Measurements from ENCODE around the gene CDH13. TPM values are rescaled to one million over a fixed set of nuclear protein-coding genes. Genes with fewer than 3 reads are reported as not detected.
A peak's percentile ranks its signal among the peaks of the same experiment; 100 is the strongest.

The CDH13 gene
- total and polyA plus RNA-seq, 5 donors, result 20.7 to 123 (median 93.6) TPM

DNA sequence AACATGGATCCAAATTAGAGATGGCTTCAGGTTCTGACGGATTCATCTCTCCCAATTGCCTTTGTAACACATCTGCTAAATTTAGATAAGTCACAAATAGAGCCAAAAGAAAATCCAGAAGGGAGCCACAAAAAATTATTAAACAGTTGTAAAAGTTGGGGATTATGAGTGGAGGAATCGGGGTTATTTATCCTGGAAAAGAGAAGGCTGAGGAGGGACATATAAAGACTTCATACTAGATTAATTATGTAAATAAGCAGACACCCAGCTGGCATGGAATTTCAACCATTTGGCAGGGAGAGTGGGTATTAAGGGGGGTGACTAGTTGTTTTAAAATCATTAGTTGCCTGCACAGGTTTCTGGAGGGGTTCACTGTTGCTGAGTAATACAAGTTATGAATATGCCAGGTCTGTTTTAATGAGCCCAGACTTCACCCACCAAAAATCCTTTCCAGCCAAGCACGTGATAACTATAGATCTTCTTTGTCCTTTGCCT, 89.6 kb downstream of the CDH13 start:
- intact Hi-C loops (cut with DNase I), result loop anchor here in 1 of 4 donors (10.0 kb wide), 1 partner anchor 82 kb away; no protein-coding TSS in a partner anchor
- ATAC-seq (no peak), DNase-seq (no peak)
- Histone ChIP-seq H3K27ac (ENCODE audit: low read length) (peak overlapping the region; percentile 95), H3K4me1 (ENCODE audit: control insufficient read depth, insufficient read depth, low read length) (peaks cover 19% of the 10 kb centered on the region), H3K4me3 (ENCODE audit: low read length) (no peak overlapping the region), H3K9me3 (ENCODE audit: control insufficient read depth, low read length) (no peaks in the 10 kb centered on the region), H3K27me3 (ENCODE audit: control insufficient read depth, insufficient read depth) (no peaks in the 10 kb centered on the region)
- 52% methylated on average over 3 of the region's 3 CpGs for WGBS

DNA sequence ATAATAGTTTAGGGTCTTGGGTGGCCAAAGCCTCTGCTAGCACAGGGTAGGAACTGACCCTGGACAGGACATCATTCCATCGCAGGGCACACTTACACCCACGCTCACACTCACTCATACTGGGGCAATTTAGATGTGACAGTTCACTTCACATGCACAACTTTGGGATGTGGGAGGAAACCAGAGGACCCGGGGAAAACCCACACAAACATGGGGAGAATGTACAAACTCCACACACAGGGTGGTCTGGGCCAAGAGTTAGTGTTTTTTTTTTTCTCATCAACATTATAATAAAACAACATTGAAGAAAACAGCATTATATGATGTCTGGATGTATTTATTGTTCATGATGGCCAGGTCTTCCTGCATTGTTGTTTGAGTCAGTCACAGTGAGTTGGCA, 93.6 kb downstream of the CDH13 start:
- H3K4me3 ChIP-seq (ENCODE audit: low read length), result no peak overlapping the region

DNA sequence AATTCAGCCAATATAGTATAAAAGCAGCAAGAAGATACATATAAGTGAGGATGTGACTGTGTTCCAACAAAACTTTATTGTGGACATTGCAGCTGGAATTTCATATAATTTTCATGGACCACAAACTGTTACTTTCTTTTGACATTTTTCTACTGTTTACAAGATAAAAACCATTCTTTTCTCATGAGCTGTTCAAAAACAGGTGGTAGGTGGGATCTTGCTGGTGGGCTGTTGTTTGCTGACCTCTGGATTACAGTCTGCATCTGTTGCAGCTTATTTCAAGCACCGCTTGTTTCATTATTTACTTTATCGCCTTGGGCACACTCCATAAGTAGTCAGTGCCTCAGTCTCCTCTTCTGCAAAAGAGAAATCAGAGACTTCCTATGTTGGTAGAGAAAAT, 99.5 kb downstream of the CDH13 start:
- no peak overlapping the region for H3K27ac ChIP-seq (ENCODE audit: low read length)
- 92% methylated on average over 2 of the region's 2 CpGs for WGBS
- H3K27me3 ChIP-seq (ENCODE audit: control insufficient read depth, insufficient read depth), result no peaks in the 10 kb centered on the region
- H3K4me3 ChIP-seq (ENCODE audit: low read length), result no peak overlapping the region
- no peaks in the 10 kb centered on the region for H3K9me3 ChIP-seq (ENCODE audit: control insufficient read depth, low read length)
- intact Hi-C loops (cut with DNase I), result no loop called here
- ATAC-seq (no peak), DNase-seq (no peak)
- H3K4me1 ChIP-seq (ENCODE audit: control insufficient read depth, insufficient read depth, low read length), result no peaks in the 10 kb centered on the region

More for the DNA sequence above, 93.6 kb downstream of the CDH13 start:
- no peak for DNase-seq
- Histone ChIP-seq H3K27ac (ENCODE audit: low read length) (no peak overlapping the region), H3K4me1 (ENCODE audit: control insufficient read depth, insufficient read depth, low read length) (peaks cover 7% of the 10 kb centered on the region), H3K27me3 (ENCODE audit: control insufficient read depth, insufficient read depth) (no peaks in the 10 kb centered on the region), H3K9me3 (ENCODE audit: control insufficient read depth, low read length) (no peaks in the 10 kb centered on the region)
- WGBS, result 79% methylated on average over 3 of the region's 3 CpGs
- intact Hi-C loops (cut with DNase I), result no loop called here
- ATAC-seq, result no peak

DNA sequence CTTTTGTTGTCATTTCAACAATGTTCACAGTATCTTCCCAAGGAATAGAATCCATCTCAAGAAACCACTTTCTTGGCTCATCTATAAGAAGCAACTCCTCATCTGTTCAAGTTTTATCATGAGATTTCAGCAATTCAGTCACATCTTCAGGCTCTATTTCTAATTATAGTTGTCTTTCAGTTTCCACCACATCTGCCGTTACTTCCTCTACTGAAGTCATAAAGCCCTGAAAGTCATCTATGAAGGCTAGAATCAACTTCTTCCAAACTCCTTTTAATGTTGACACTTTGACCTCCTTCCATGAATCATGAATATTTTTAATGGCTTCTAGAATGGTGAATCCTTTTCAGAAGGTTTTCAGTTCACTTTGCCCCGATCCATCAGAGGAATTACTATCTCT, 102.1 kb downstream of the CDH13 start:
- Histone ChIP-seq H3K4me3 (ENCODE audit: low read length) (no peak overlapping the region), H3K27me3 (ENCODE audit: control insufficient read depth, insufficient read depth) (no peaks in the 10 kb centered on the region), H3K27ac (ENCODE audit: low read length) (no peak overlapping the region), H3K4me1 (ENCODE audit: control insufficient read depth, insufficient read depth, low read length) (no peaks in the 10 kb centered on the region), H3K9me3 (ENCODE audit: control insufficient read depth, low read length) (no peaks in the 10 kb centered on the region)
- ATAC-seq, result no peak
- no peak for DNase-seq
- WGBS, result 90% methylated on average over 2 of the region's 2 CpGs
- intact Hi-C loops (cut with DNase I), result no loop called here

DNA sequence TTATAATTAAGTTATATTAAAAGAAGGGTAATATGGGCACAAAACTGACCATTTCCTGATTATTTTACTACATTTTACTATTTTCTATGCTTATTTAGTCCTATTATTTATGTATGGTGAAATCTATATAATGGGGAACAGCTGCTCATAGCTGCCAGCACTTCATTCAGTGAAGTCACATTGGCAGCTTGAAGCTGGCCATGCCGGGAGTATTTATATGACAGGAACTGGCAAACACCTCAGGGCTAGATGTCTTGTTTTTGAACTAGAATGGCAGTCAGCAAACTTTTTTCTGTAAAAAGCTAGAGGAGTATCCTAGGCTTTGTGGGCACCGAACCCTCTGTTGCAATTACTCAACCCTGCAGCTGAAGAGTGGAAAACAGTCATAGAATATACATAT, 104.1 kb downstream of the CDH13 start:
- Histone ChIP-seq H3K9me3 (ENCODE audit: control insufficient read depth, low read length) (no peaks in the 10 kb centered on the region), H3K27ac (ENCODE audit: low read length) (no peak overlapping the region), H3K4me1 (ENCODE audit: control insufficient read depth, insufficient read depth, low read length) (peaks cover 10% of the 10 kb centered on the region), H3K27me3 (ENCODE audit: control insufficient read depth, insufficient read depth) (no peaks in the 10 kb centered on the region), H3K4me3 (ENCODE audit: low read length) (no peak overlapping the region)
- ATAC-seq (no peak), DNase-seq (no peak)
- intact Hi-C loops (cut with DNase I), result no loop called here
- WGBS, result 76% methylated on average over 2 of the region's 2 CpGs

DNA sequence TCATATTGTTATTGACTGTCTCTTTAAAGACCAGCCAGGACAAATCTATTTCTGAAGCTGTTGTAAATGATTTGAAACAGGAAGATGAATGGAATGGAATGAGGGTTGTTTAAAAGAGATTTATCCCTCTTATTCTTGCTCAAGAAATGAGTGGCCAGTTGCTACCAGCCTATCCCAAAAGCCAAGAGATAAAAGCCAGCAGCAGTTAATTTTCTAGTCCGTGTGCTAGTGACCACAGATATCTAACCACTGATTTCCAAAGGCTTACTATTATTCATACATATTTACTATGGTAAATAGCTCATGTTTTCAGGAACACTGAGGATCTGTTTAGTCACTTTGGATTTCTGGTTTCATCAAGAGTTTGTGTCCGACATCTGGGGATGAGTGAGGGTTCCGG, 105.7 kb downstream of the CDH13 start:
- H3K4me3 ChIP-seq (ENCODE audit: low read length), result no peak overlapping the region
- ATAC-seq, result no peak
- 82% methylated on average over 3 of the region's 3 CpGs for WGBS
- no peak for DNase-seq
- no peak overlapping the region for H3K27ac ChIP-seq (ENCODE audit: low read length)
- intact Hi-C loops (cut with DNase I), result no loop called here
- H3K27me3 ChIP-seq (ENCODE audit: control insufficient read depth, insufficient read depth), result no peaks in the 10 kb centered on the region
- H3K9me3 ChIP-seq (ENCODE audit: control insufficient read depth, low read length), result no peaks in the 10 kb centered on the region
- H3K4me1 ChIP-seq (ENCODE audit: control insufficient read depth, insufficient read depth, low read length), result peaks cover 10% of the 10 kb centered on the region

DNA sequence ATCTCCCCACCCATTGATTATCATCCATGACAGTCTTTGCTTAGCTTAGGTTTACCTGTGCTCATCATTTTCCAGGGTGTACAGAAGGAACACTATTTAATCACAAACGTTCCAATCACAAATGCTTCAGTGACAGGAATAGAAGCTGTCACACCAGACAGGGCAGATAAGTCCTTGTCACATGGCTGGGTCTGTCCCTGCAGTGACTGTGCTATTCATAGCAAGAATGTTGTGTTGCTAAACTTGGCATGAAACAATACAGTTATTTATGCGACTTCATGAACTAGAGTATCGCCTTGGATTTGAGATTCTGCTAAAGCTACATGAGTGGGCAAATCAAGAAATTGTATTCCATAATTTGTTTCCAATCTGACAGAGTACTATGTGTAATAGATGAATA, 108.4 kb downstream of the CDH13 start:
- no peak for DNase-seq
- intact Hi-C loops (cut with DNase I), result no loop called here
- no peaks in the 10 kb centered on the region for H3K27me3 ChIP-seq (ENCODE audit: control insufficient read depth, insufficient read depth)
- WGBS, result 16% methylated on average over 3 of the region's 3 CpGs
- H3K4me1 ChIP-seq (ENCODE audit: control insufficient read depth, insufficient read depth, low read length), result peaks cover 10% of the 10 kb centered on the region
- peak; percentile 92 to 94 for ATAC-seq
- H3K4me3 ChIP-seq (ENCODE audit: low read length), result no peak overlapping the region
- no peaks in the 10 kb centered on the region for H3K9me3 ChIP-seq (ENCODE audit: control insufficient read depth, low read length)
- peak overlapping the region; percentile 98 for H3K27ac ChIP-seq (ENCODE audit: low read length)

DNA sequence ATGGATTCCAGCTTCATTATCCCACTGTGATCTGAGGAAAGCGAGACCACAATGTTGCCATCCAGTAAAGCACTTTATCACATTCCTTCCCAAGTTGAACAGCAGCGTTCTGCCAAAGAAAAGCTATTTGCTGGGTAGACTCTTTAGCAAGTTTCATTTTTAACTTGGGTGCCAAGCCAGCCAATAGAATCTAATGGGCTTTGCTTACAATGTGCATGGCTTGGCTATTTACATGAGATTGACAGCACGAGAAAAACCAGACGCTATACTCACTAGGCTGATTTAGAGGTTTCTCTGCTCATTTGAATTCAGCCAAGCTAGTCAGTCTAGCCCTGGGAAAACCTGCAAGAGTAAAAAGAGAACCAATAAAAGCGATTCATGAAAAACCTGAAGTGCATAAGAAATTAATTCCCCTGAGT, 108.9 kb downstream of the CDH13 start:
- Histone ChIP-seq H3K27me3 (ENCODE audit: control insufficient read depth, insufficient read depth) (no peaks in the 10 kb centered on the region), H3K9me3 (ENCODE audit: control insufficient read depth, low read length) (no peaks in the 10 kb centered on the region), H3K27ac (ENCODE audit: low read length) (peak overlapping the region; percentile 96), H3K4me1 (ENCODE audit: control insufficient read depth, insufficient read depth, low read length) (peaks cover 10% of the 10 kb centered on the region), H3K4me3 (ENCODE audit: low read length) (no peak overlapping the region)
- DNase-seq (no peak), ATAC-seq (peak; percentile 50 to 82)
- WGBS, result 41% methylated on average over 5 of the region's 5 CpGs
- intact Hi-C loops (cut with DNase I), result no loop called here

DNA sequence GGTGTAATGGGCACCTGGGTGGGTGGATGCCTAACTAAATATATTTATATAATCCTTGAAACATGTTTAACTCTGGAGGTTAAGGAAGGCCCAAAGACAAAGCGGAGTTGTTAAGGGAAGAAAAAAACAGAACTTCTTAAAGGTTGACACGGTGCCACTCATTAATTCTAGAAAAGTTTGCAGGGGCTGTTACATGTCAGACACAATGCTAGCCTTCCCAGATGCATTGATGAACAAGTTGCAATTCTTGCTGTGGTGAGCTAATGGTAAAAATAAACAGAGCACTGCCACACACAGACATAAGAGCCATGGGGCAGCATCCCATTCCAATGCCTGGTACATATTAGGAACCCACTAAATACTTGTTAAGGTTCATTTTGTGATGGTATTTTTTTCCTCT, 109.5 kb downstream of the CDH13 start:
- Histone ChIP-seq H3K27me3 (ENCODE audit: control insufficient read depth, insufficient read depth) (no peaks in the 10 kb centered on the region), H3K4me1 (ENCODE audit: control insufficient read depth, insufficient read depth, low read length) (peaks cover 10% of the 10 kb centered on the region), H3K4me3 (ENCODE audit: low read length) (no peak overlapping the region), H3K9me3 (ENCODE audit: control insufficient read depth, low read length) (no peaks in the 10 kb centered on the region), H3K27ac (ENCODE audit: low read length) (peak overlapping the region; percentile 96)
- intact Hi-C loops (cut with DNase I), result no loop called here
- 81% methylated on average over 2 of the region's 2 CpGs for WGBS
- ATAC-seq (no peak), DNase-seq (no peak)

DNA sequence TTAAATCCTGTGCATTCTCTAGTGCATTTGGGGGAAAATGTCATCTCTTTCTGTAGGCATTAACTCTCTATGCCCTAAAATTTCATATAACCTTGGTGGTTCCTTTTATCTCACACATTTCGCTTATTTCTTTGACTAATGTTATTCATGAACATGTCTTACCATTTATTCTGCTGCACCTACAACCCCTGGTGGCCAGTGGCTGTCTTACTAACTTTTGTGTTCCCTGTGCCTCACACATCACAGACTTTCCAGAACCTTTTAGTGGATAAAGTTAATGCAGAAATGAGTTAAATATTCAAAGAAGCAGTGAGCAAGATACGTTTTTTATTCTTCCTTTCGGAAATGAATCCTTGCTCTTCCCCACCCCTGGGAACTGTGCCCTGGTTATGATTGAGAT, 111.9 kb downstream of the CDH13 start:
- DNase-seq, result no peak

DNA sequence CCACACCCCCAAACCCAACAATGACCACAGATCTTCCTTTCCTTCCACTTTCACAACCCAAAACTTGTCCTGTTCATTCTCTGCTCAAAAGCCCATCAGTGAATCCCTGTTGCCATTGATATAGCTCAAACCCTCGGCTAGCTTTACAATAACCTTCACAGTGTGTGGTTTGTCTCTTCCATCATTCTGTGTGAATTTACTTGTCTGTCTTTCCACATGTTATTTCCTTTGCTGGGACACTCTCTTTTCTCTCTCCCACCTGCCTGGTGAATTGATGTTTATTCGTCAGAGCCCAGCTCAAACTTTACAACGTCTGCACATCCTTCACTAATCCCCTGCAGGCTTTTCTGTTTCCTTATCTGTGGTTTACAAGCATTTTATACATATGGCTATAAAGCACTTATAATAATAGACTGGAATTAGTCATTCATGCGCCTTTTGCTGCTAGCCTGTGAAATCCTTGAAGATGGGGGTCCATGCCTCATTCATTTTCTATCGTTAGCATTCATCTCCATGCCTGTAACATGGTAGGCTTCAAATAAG, 114.4 kb downstream of the CDH13 start:
- DNase-seq (no peak), ATAC-seq (no peak)
- Histone ChIP-seq H3K27me3 (ENCODE audit: control insufficient read depth, insufficient read depth) (no peaks in the 10 kb centered on the region), H3K27ac (ENCODE audit: low read length) (no peak overlapping the region), H3K9me3 (ENCODE audit: control insufficient read depth, low read length) (no peaks in the 10 kb centered on the region), H3K4me1 (ENCODE audit: control insufficient read depth, insufficient read depth, low read length) (no peaks in the 10 kb centered on the region), H3K4me3 (ENCODE audit: low read length) (no peak overlapping the region)
- intact Hi-C loops (cut with DNase I), result no loop called here
- WGBS, result 81% methylated on average over 5 of the region's 5 CpGs

More for the DNA sequence above, 111.9 kb downstream of the CDH13 start:
- intact Hi-C loops (cut with DNase I), result no loop called here
- Histone ChIP-seq H3K4me3 (ENCODE audit: low read length) (no peak overlapping the region), H3K4me1 (ENCODE audit: control insufficient read depth, insufficient read depth, low read length) (peaks cover 10% of the 10 kb centered on the region), H3K27ac (ENCODE audit: low read length) (no peak overlapping the region), H3K27me3 (ENCODE audit: control insufficient read depth, insufficient read depth) (no peaks in the 10 kb centered on the region), H3K9me3 (ENCODE audit: control insufficient read depth, low read length) (no peaks in the 10 kb centered on the region)
- 43% methylated on average over 3 of the region's 3 CpGs for WGBS
- ATAC-seq, result no peak

DNA sequence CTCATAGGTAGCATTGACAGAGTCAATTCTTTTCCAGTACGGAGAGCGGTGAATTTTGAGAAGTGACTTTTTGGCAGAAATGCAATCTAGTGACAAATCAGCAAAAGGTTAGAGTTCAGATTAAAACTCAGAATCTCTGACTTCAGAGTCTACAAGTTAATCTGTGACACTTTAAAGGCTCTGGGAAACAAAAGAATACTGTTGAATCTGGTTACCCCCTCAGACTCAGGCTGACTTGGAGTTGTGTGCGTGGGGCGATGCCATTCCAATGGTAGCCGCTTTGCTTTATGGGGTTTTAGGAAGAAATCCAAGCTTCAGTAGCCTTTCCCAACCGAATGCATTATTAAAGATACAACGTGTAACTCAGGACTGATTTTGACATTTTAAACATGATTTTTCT, 118.2 kb downstream of the CDH13 start:
- no peaks in the 10 kb centered on the region for H3K9me3 ChIP-seq (ENCODE audit: control insufficient read depth, low read length)
- no peak overlapping the region for H3K4me3 ChIP-seq (ENCODE audit: low read length)
- no peak overlapping the region for H3K27ac ChIP-seq (ENCODE audit: low read length)
- WGBS, result 87% methylated on average over 7 of the region's 7 CpGs
- DNase-seq, result no peak
- no peak for ATAC-seq
- intact Hi-C loops (cut with DNase I), result no loop called here
- no peaks in the 10 kb centered on the region for H3K27me3 ChIP-seq (ENCODE audit: control insufficient read depth, insufficient read depth)
- H3K4me1 ChIP-seq (ENCODE audit: control insufficient read depth, insufficient read depth, low read length), result no peaks in the 10 kb centered on the region
